Left lung (tissue), 10 donors: ENCODE results near the gene DLG1. TPM values are rescaled to one million over a fixed set of nuclear protein-coding genes. Genes with fewer than 3 reads are reported as not detected.

ENCODE experiments used
- ATAC-seq: fragments of 200-7000 bp; cut with Tn5 transposase; one replicate; pipeline ENCODE4 v1.9.1; 2020; ENCODE audit warnings: moderate library complexity
- DNase-seq, 4 donors: peaks; one replicate each; pipeline ENCODE4 v3.0.0-alpha.2; 2013 to 2020
- H3K27ac ChIP-seq, 2 donors: fragments of 200-600 bp; sonication (generic) in 1 of 2; one replicate each; pipeline versions ENCODE4 v1.5.0 to v1.8.0; 2020 to 2021
- H3K27me3 ChIP-seq, 2 donors: fragments of 200-600 bp; sonication (generic) in 1 of 2; one replicate each; pipeline versions ENCODE4 v1.5.0 to v1.8.0; 2020 to 2021
- H3K36me3 ChIP-seq, 2 donors: fragments of 200-600 bp; sonication (generic) in 1 of 2; one replicate each; pipeline versions ENCODE4 v1.5.0 to v1.8.0; 2020 to 2021
- H3K4me1 ChIP-seq, 2 donors: fragments of 200-600 bp; one replicate each; pipeline ENCODE4 v1.8.0; 2021
- H3K4me3 ChIP-seq, 2 donors: fragments of 200-600 bp; sonication (generic) in 1 of 2; one replicate each; pipeline versions ENCODE4 v1.5.0 to v1.8.0; 2020 to 2021; ENCODE audit warnings: mild to moderate bottlenecking in 1 of 2
- H3K9me3 ChIP-seq, 2 donors: fragments of 200-600 bp; sonication (generic) in 1 of 2; one replicate each; pipeline versions ENCODE4 v1.5.0 to v1.8.0; 2020 to 2021
- CTCF ChIP-seq, 2 donors: fragments of 200-600 bp; sonication (generic) in 1 of 2; IDR thresholded peaks; one replicate each; pipeline versions ENCODE4 v1.5.0 to v1.8.0; 2021; ENCODE audit warnings: antibody characterized with exemption in 2 of 2
- intact Hi-C, 2 donors: fragments of 100-400 bp; cut with DNase I; formaldehyde crosslinking; loops; one replicate each; pipeline versions ENCODE4 v1.11.2 to v1.14.2; 2022
- polyA plus RNA-seq, 6 donors: library from polyadenylated mRNA; unstranded; fragments of 120-200 nt; gene quantifications; one replicate each; pipeline ENCODE4 v1.2.1, GENCODE V29; 2013; ENCODE audit not compliant: insufficient read length in 6 of 6
- total RNA-seq, 2 donors: library from RNA; stranded (reverse); fragmentation: NEBNext Ultra II Directional; extraction: Animal tissue kit (Norgen Biotek cat#: 25700); gene quantifications; one replicate each; pipeline ENCODE4 v1.2.1, GENCODE V29; 2021
- donor health status: DM: no; HTN: yes; CAD: no.
- donor health status: DM: no; HTN: no; CAD: no.

The DLG1 gene
- total and polyA plus RNA-seq, 8 donors, result 71.0 to 89.9 (median 83.2) TPM

- intact Hi-C loops, result no loop called here
- no peak for TF ChIP-seq CTCF (IDR thresholded peaks at IDR 0.05)
- no peak for ATAC-seq
These were observed 32.7 kb upstream of the DLG1 start for GRCh38 chr3:197331131-197331530.

DNA sequence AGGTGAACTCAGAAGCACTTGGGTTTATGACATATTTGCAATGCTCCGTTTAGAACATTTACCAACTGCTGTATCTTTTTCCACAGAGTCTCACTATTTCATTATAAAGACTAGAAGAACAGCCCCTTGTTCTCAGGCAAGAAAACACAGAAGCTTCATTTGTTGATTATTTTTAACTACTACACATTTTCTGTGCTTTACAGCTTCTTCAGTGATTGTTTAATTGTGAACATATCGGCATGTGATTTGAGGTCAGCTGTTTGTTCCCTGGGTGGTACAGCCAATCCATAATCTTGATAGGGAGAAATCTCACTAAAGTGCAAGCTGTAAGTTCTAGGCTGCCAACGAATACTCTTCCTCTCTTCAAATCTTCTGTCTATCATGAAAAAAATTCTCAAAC lies 31.0 kb upstream of the DLG1 start:
- DNase-seq, result no peak
- intact Hi-C loops, result no loop called here
- Histone ChIP-seq H3K27ac (no peak overlapping the region), H3K36me3 (no peaks in the 10 kb centered on the region), H3K4me3 (no peak overlapping the region), H3K9me3 (no peaks in the 10 kb centered on the region), H3K27me3 (no peaks in the 10 kb centered on the region), H3K4me1 (no peaks in the 10 kb centered on the region)
- TF ChIP-seq CTCF (IDR thresholded peaks at IDR 0.05), result no peak
- ATAC-seq, result no peak

More at GRCh38 chr3:197331131-197331530, 32.7 kb upstream of the DLG1 start:
- Histone ChIP-seq H3K4me1 (no peaks in the 10 kb centered on the region), H3K4me3 (no peak overlapping the region), H3K27me3 (no peaks in the 10 kb centered on the region), H3K36me3 (no peaks in the 10 kb centered on the region), H3K9me3 (no peaks in the 10 kb centered on the region), H3K27ac (no peak overlapping the region)
- no peak for DNase-seq

GRCh38 chr3:197328198-197328597 lies 29.8 kb upstream of the DLG1 start:
- DNase-seq (no peak), ATAC-seq (no peak)
- intact Hi-C loops, result no loop called here
- Histone ChIP-seq H3K4me3 (no peak overlapping the region), H3K9me3 (no peaks in the 10 kb centered on the region), H3K27ac (no peak overlapping the region), H3K4me1 (no peaks in the 10 kb centered on the region), H3K36me3 (no peaks in the 10 kb centered on the region), H3K27me3 (no peaks in the 10 kb centered on the region)
- TF ChIP-seq CTCF (IDR thresholded peaks at IDR 0.05), result no peak

GRCh38 chr3:197327701-197328100 lies 29.3 kb upstream of the DLG1 start:
- no peak for ATAC-seq
- no peaks in the 10 kb centered on the region for H3K9me3 ChIP-seq
- DNase-seq, result no peak
- H3K27ac ChIP-seq, result no peak overlapping the region
- H3K4me1 ChIP-seq, result no peaks in the 10 kb centered on the region
- no peaks in the 10 kb centered on the region for H3K36me3 ChIP-seq
- intact Hi-C loops, result no loop called here
- no peaks in the 10 kb centered on the region for H3K27me3 ChIP-seq
- TF ChIP-seq CTCF (IDR thresholded peaks at IDR 0.05), result no peak
- H3K4me3 ChIP-seq, result no peak overlapping the region

- intact Hi-C loops, result no loop called here
- Histone ChIP-seq H3K4me1 (no peaks in the 10 kb centered on the region), H3K27ac (no peak overlapping the region), H3K36me3 (no peaks in the 10 kb centered on the region), H3K27me3 (peaks cover 0 to 6% of the 10 kb centered on the region in 2 donors), H3K9me3 (peaks cover 0 to 3% of the 10 kb centered on the region in 2 donors), H3K4me3 (no peak overlapping the region)
- no peak for ATAC-seq
- no peak for TF ChIP-seq CTCF (IDR thresholded peaks at IDR 0.05)
- DNase-seq, result no peak
These were observed 27.4 kb upstream of the DLG1 start for GRCh38 chr3:197325773-197326172.
